K562 (cell line): ENCODE results near the gene SCTR. TPM values are rescaled to one million over a fixed set of nuclear protein-coding genes. Genes with fewer than 3 reads are reported as not detected.

Experiments
- ATAC-seq: fragments of 200-7000 bp; cut with Tn5 transposase; 3 replicates; pipeline ENCODE4 v1.9.1; 2020; ENCODE audit warnings: moderate library complexity
- BruUV-seq: library from RNA; stranded (reverse); fragments of 400-500 nt; replicated peaks from 2 replicates; lab custom pipeline; 2021; lab: Mats Ljungman, UMichigan
- CTCF ChIA-PET: fragments of 300-600 bp; formaldehyde crosslinking; extraction: SDS; loops from one replicate; lab custom pipeline; 2021; ENCODE audit warnings: low intra/inter-chr PET ratio; lab: Yijun Ruan, JAX
- POLR2A ChIA-PET: fragments of 300-600, 350-650 bp; sonication (Branson Sonifier 250); formaldehyde crosslinking; extraction: SDS; loops from one replicate; lab custom pipeline; 2021; ENCODE audit warnings: antibody characterized with exemption, inconsistent platforms; lab: Yijun Ruan, JAX
- DNase-seq, 4 experiments: peaks; one replicate each; pipeline versions ENCODE4 v3.0.0 to v3.0.0-alpha.2; 2011 to 2018; ENCODE audit warnings: low spot score in 3 of 4, mixed read lengths in 3 of 4; ENCODE audit errors: extremely low read depth in 1 of 4
- FAIRE-seq: peaks from 2 replicates; lab custom pipeline; 2011; peaks lifted over from hg19 to GRCh38; lab: Jason Lieb, UNC
- H2AFZ ChIP-seq: 2 replicates; pipeline ENCODE4 v1.6.0; 2011; ENCODE audit warnings: low read depth, low read length, control low read depth, inconsistent platforms
- H3K27ac ChIP-seq: fragments of 200-600 bp; 3 replicates; pipeline ENCODE4 v1.8.0; 2011; ENCODE audit warnings: low read depth, mild to moderate bottlenecking, control low read depth, inconsistent platforms, low read length, moderate library complexity, mixed read lengths; ENCODE audit errors: extremely low read depth
- H3K27me3 ChIP-seq, 2 experiments: fragments of 300-600 bp in 1 of 2; 2 replicates in 1 of 2; 3 replicates in 1 of 2; pipeline versions ENCODE4 v1.6.0 to v1.8.0; 2011; ENCODE audit warnings: inconsistent platforms in 2 of 2, low read length in 2 of 2, mild to moderate bottlenecking in 1 of 2, mixed read lengths in 1 of 2, moderate library complexity in 1 of 2; ENCODE audit not compliant: control insufficient read depth in 2 of 2, insufficient read depth in 2 of 2
- H3K36me3 ChIP-seq: fragments of 300-600 bp; 3 replicates; pipeline ENCODE4 v1.8.0; 2011; ENCODE audit warnings: mild to moderate bottlenecking, low read length, inconsistent platforms; ENCODE audit not compliant: control insufficient read depth, insufficient read depth
- H3K4me1 ChIP-seq, 2 experiments: fragments of 200-600 bp in 1 of 2; replicated peaks in 1 of 2; 2 replicates in 1 of 2; 3 replicates in 1 of 2; pipeline versions ENCODE4 v1.5.1 to v1.8.0; 2011; ENCODE audit warnings: inconsistent platforms in 2 of 2, low read length in 2 of 2, mild to moderate bottlenecking in 1 of 2, mixed read lengths in 1 of 2, moderate library complexity in 1 of 2; ENCODE audit not compliant: control insufficient read depth in 2 of 2, insufficient read depth in 2 of 2
- H3K4me2 ChIP-seq: 2 replicates; pipeline ENCODE4 v1.6.1; 2011; ENCODE audit warnings: low read length, control low read depth, inconsistent platforms, mixed read lengths; ENCODE audit not compliant: insufficient read depth
- H3K4me3 ChIP-seq: fragments of 200-600 bp; sonication (generic), shearing (Covaris generic); 2 replicates; pipeline ENCODE4 v1.5.1; 2016; ENCODE audit warnings: control low read depth, inconsistent platforms
- H3K79me2 ChIP-seq: fragments of 200-600 bp; 3 replicates; pipeline ENCODE4 v1.8.0; 2011; ENCODE audit warnings: low read length, inconsistent platforms; ENCODE audit not compliant: control insufficient read depth, insufficient read depth
- H3K9ac ChIP-seq, 2 experiments: 2 replicates each; pipeline versions ENCODE4 v1.6.0 to v1.6.1; 2011; ENCODE audit warnings: low read depth in 2 of 2, low read length in 2 of 2, control low read depth in 1 of 2, inconsistent platforms in 1 of 2, mild to moderate bottlenecking in 1 of 2, mixed read lengths in 1 of 2; ENCODE audit not compliant: insufficient read depth in 1 of 2
- H3K9me1 ChIP-seq: one replicate; pipeline ENCODE4 v1.6.0; 2011; ENCODE audit warnings: inconsistent platforms, mild to moderate bottlenecking, low read length, moderate library complexity; ENCODE audit not compliant: control insufficient read depth, insufficient read depth
- H3K9me3 ChIP-seq: replicated peaks from 2 replicates; pipeline ENCODE4 v1.5.1; 2011; ENCODE audit warnings: low read depth, low read length, inconsistent platforms; ENCODE audit not compliant: control insufficient read depth, insufficient read depth
- H4K20me1 ChIP-seq: replicated peaks from 2 replicates; pipeline ENCODE4 v1.6.1; 2011; ENCODE audit warnings: low read length, inconsistent platforms, mixed read lengths; ENCODE audit not compliant: control insufficient read depth, insufficient read depth
- CREB3L1 ChIP-seq: fragments of 450-650 bp; IDR thresholded peaks from 2 replicates; pipeline ENCODE4 v1.6.1; 2014; ENCODE audit warnings: low read depth, mild to moderate bottlenecking, moderate library complexity, borderline replicate concordance
- E2F5 ChIP-seq: sonication (generic); formaldehyde crosslinking; IDR thresholded peaks from 2 replicates; pipeline ENCODE4 v1.8.0; 2022; ENCODE audit warnings: mild to moderate bottlenecking, missing genetic modification reagents
- FOXJ3 ChIP-seq: sonication (generic); formaldehyde crosslinking; IDR thresholded peaks from 2 replicates; pipeline ENCODE4 v1.4.0; 2020; ENCODE audit warnings: mild to moderate bottlenecking, missing genetic modification reagents
- WGBS: fragments of 100-300 bp; shearing (Covaris generic); methylation state at CpG from one replicate; pipeline ENCODE4 v1.1.6; 2016; ENCODE audit warnings: low coverage, mixed read lengths; ENCODE audit not compliant: insufficient coverage; ENCODE audit errors: missing lambda C conversion rate; 5-methylcytosine and 5-hydroxymethylcytosine counted together
- in situ Hi-C: fragments of 300-500 bp; cut with MboI; formaldehyde crosslinking; loops from 4 replicates; pipeline ENCODE4 v1.15.0; 2018; ENCODE audit warnings: inconsistent platforms, mixed read lengths
- intact Hi-C: fragments of 100-400 bp; cut with micrococcal nuclease; formaldehyde crosslinking; loops from 2 replicates; pipeline ENCODE4 v1.14.2; 2022
- polyA plus RNA-seq, 8 experiments: library from polyadenylated mRNA; depleted of rRNA in 4 of 8; stranded (reverse) in 5 of 8; unstranded in 3 of 8; fragments of >200 nt; fragmentation: Nextera tagmentation in 2 of 8; fragmentation: Illumina TruSeq in 1 of 8; extraction: Ambion mirVana in 2 of 8; extraction: Trizol in 1 of 8; gene quantifications; 2 replicates each; pipeline versions ENCODE4 v1.2.1 to v1.2.3, GENCODE V29; 2011 to 2014; ENCODE audit warnings: inconsistent platforms in 1 of 8, missing spikeins in 1 of 8
- total RNA-seq, 7 experiments: library from RNA; depleted of rRNA in 6 of 7; stranded (reverse); fragments of >200 nt in 6 of 7; fragmentation: Illumina TruSeq in 2 of 7; extraction: Trizol in 2 of 7; gene quantifications; 2 replicates each; pipeline versions ENCODE4 v1.2.1 to v1.2.3, GENCODE V29; 2011 to 2021; ENCODE audit warnings: low replicate concordance in 1 of 7

Gene SCTR
- total and polyA plus RNA-seq, 9 of the 15 experiments (the other 6 are each of a cell fraction or from before 2014, with no cell fraction given) = not detected

DNA sequence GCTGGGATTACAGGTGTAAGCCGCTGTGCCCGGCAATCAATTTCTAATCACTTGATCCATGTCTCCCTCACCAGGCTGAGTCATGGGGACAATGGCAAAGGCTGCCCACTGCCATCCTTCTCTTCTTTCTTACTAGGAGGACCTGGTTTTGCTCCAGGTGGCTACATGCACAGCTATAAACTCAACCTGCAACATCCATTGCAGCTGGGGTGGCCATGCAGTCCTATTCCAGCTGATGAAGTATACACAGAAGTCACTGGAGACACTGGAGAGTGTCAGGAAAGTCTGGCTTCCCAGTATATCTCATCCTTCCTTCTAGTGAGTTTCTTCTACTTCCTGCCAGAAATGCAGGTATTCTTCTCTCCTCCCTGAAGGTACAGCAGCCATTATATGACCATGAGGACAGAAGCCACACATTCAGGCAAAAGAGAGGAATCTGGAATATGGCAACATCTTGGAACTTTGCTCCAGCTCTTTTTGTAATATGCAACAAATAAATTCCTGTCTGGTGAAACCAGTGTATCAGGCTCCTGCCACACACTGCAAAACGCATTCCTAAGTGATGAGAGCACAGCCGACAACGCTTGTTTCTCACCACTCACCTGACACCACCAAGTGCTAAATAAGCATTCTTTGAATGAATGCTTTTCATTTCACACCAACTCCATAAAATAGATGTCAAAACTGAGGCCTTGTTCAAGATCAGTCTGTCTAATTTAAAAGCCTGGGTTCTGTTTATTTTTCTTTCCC, 32.3 kb downstream of the SCTR start:
- intact Hi-C loops = no loop called here
- no peak overlapping the region for H3K27ac ChIP-seq
- FAIRE-seq (no peak), DNase-seq (no peak), ATAC-seq (no peak)
- H3K27me3 ChIP-seq = peaks cover 8 to 56% of the 10 kb centered on the region in 2 experiments
- no peak for TF ChIP-seq E2F5 (CRISPR knock-in tag)
- no peak for TF ChIP-seq FOXJ3
- TF ChIP-seq CREB3L1 = no peak
- H3K9me1 ChIP-seq = peaks cover 5% of the 10 kb centered on the region
- no TSS peak for BruUV-seq
- no peak overlapping the region for H3K4me2 ChIP-seq
- in situ Hi-C loops = no loop called here
- no peaks in the 10 kb centered on the region for H3K79me2 ChIP-seq
- WGBS = 2% methylated on average over 5 of the region's 5 CpGs
- no peaks in the 10 kb centered on the region; a peak in 1 of 5 replicates for H3K4me1 ChIP-seq
- no peak overlapping the region for H3K9ac ChIP-seq
- no peak overlapping the region for H2AFZ ChIP-seq
- H4K20me1 ChIP-seq = peaks cover 6% of the 10 kb centered on the region; the same call in 1 of the 2 replicates
- no peak overlapping the region for H3K4me3 ChIP-seq
- H3K9me3 ChIP-seq = no peaks in the 10 kb centered on the region
- ChIA-PET CTCF (no interaction called here), POLR2A (no interaction called here)
- H3K36me3 ChIP-seq = no peaks in the 10 kb centered on the region
